Measurements from ENCODE around the gene CNTN6.

DNA sequence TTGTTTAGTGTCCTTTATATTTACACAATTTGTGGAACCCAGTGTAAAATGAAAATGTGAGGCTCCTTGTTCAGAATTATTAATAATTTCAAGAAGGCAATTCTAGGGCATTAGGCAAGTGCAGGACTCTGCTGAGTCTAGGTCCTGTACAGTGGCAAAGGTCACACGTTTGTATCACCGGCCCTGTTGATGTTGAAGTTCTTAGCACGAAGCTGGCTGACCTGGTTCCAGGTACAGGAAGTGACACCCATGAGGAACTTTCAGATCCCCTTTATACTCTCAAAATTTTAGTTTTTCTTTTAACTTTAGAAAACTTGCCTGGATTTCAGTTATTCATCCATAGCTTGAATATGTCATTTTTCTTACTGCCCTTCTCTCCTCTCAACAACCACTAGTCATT lies 349.4 kb downstream of the CNTN6 start:
- TF ChIP-seq, protein P1, sequence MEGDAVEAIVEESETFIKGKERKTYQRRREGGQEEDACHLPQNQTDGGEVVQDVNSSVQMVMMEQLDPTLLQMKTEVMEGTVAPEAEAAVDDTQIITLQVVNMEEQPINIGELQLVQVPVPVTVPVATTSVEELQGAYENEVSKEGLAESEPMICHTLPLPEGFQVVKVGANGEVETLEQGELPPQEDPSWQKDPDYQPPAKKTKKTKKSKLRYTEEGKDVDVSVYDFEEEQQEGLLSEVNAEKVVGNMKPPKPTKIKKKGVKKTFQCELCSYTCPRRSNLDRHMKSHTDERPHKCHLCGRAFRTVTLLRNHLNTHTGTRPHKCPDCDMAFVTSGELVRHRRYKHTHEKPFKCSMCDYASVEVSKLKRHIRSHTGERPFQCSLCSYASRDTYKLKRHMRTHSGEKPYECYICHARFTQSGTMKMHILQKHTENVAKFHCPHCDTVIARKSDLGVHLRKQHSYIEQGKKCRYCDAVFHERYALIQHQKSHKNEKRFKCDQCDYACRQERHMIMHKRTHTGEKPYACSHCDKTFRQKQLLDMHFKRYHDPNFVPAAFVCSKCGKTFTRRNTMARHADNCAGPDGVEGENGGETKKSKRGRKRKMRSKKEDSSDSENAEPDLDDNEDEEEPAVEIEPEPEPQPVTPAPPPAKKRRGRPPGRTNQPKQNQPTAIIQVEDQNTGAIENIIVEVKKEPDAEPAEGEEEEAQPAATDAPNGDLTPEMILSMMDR (IDR thresholded peaks at IDR 0.05): no peak
- TF ChIP-seq POLR2A (IDR thresholded peaks at IDR 0.05): no peak

Measured in body of pancreas (tissue), 4 donors.